Suprapubic skin (tissue), 4 donors: Measurements from ENCODE around the gene CREBRF. TPM values are rescaled to one million over a fixed set of nuclear protein-coding genes. Genes with fewer than 3 reads are reported as not detected.

Experiments
- DNase-seq, 2 donors: peaks; one replicate each; pipeline ENCODE4 v3.0.0-alpha.2; 2019; ENCODE audit warnings: low spot score in 2 of 2
- H3K27ac ChIP-seq: fragments of 200-600 bp; sonication (generic); one replicate; pipeline ENCODE4 v1.5.1; 2019
- H3K27me3 ChIP-seq: fragments of 200-600 bp; sonication (generic); one replicate; pipeline ENCODE4 v1.5.1; 2019
- H3K36me3 ChIP-seq: fragments of 200-600 bp; sonication (generic); one replicate; pipeline ENCODE4 v1.5.1; 2019
- H3K4me1 ChIP-seq: fragments of 200-600 bp; sonication (generic); one replicate; pipeline ENCODE4 v1.5.1; 2019
- H3K4me3 ChIP-seq: fragments of 200-600 bp; sonication (generic); one replicate; pipeline ENCODE4 v1.5.1; 2019; ENCODE audit warnings: mild to moderate bottlenecking
- H3K9me3 ChIP-seq: fragments of 200-600 bp; sonication (generic); one replicate; pipeline ENCODE4 v1.5.1; 2019
- CTCF ChIP-seq, 2 donors: fragments of 200-600 bp in 1 of 2; fragments of 450-650 bp in 1 of 2; sonication (generic) in 1 of 2; IDR thresholded peaks; one replicate each; pipeline ENCODE4 v1.5.1; 2016 to 2019; ENCODE audit warnings: antibody characterized with exemption in 2 of 2, mild to moderate bottlenecking in 1 of 2, moderate library complexity in 1 of 2
- EP300 ChIP-seq: sonication (generic); formaldehyde crosslinking; IDR thresholded peaks from one replicate; pipeline ENCODE4 v1.6.1; 2017; ENCODE audit warnings: antibody characterized with exemption
- POLR2A ChIP-seq, 2 donors: fragments of 450-650 bp; IDR thresholded peaks; one replicate each; pipeline ENCODE4 v1.6.1; 2017; ENCODE audit warnings: antibody characterized with exemption in 2 of 2, mild to moderate bottlenecking in 2 of 2, moderate library complexity in 2 of 2
- POLR2AphosphoS5 ChIP-seq, 3 donors: sonication (generic); formaldehyde crosslinking; IDR thresholded peaks; one replicate each; pipeline ENCODE4 v1.6.1; 2017; ENCODE audit warnings: antibody characterized with exemption in 3 of 3
- WGBS: methylation state at CpG from one replicate; pipeline ENCODE4 v1.1.5; 2018; 5-methylcytosine and 5-hydroxymethylcytosine counted together
- total RNA-seq, 4 donors: library from RNA; depleted of rRNA; stranded (reverse); fragments of >200 nt; gene quantifications; one replicate each; pipeline ENCODE4 v1.1.0, GENCODE V29; 2016

Gene CREBRF
- total RNA-seq, 4 donors from 2014 or later: 21.8 to 65.5 (median 28.5) TPM

DNA sequence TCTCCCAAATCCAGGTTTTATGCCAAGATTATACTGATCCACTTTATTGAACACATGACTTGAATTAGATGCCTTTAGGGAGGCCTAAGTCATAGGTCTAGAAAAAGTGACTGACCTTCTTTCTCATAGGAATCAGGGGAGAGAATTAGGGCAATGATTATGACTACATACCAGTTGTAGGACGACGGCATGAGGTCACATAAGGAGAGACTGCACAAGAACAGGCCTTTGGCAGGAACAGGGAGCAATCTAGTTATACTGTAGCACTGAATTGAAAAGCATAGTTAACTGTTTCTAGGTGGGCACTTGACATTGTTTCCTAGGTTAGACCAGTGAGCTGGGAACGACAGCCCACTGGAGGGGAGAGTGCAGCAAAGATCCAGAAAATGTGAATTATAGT is 22.7 kb downstream of the CREBRF start:
- DNase-seq: no peak

DNA sequence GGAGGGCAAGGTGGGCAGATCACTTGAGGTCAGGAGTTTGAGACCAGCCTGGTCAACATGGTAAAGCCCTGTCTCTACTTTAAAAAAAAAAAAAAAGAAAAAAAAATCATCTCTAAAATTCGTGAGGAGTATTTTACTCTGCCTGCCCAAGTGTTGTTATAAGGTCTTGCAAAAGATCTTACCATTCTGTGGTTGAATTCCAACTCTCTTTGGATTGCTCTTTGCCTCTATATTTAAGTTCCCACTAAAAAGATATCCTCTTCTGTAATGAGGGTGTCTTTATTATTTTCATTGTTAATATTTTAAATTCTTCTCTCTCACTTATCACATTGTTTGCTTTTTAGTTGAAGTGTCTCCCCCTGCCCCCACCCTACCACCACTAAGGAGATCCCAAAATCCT is 33.4 kb downstream of the CREBRF start:
- Histone ChIP-seq H3K4me1 (peaks cover 18% of the 10 kb centered on the region), H3K36me3 (peaks cover 54% of the 10 kb centered on the region), H3K9me3 (no peaks in the 10 kb centered on the region), H3K4me3 (no peak overlapping the region), H3K27ac (no peak overlapping the region), H3K27me3 (no peaks in the 10 kb centered on the region)
- no peak for DNase-seq
- TF ChIP-seq POLR2A (IDR thresholded peaks at IDR 0.05): no peak
- no peak for TF ChIP-seq EP300
- no peak for TF ChIP-seq POLR2AphosphoS5 (IDR thresholded peaks at IDR 0.05)
- TF ChIP-seq CTCF (IDR thresholded peaks at IDR 0.05): no peak
- WGBS: 52% methylated on average over 1 of the region's 1 CpG

More for the DNA sequence above, 22.7 kb downstream of the CREBRF start:
- TF ChIP-seq POLR2AphosphoS5 (IDR thresholded peaks at IDR 0.05): no peak
- no peak for TF ChIP-seq CTCF (IDR thresholded peaks at IDR 0.05)
- no peak for TF ChIP-seq EP300
- no peak for TF ChIP-seq POLR2A (IDR thresholded peaks at IDR 0.05)
- no peaks in the 10 kb centered on the region for H3K27me3 ChIP-seq
- WGBS: 73% methylated on average over 3 of the region's 3 CpGs
- no peaks in the 10 kb centered on the region for H3K9me3 ChIP-seq
- no peak overlapping the region for H3K27ac ChIP-seq
- H3K4me1 ChIP-seq: peaks cover 7% of the 10 kb centered on the region
- peaks cover 8% of the 10 kb centered on the region for H3K36me3 ChIP-seq
- no peak overlapping the region for H3K4me3 ChIP-seq

- H3K4me3 ChIP-seq: no peak overlapping the region
- peaks cover 20% of the 10 kb centered on the region for H3K4me1 ChIP-seq
- TF ChIP-seq CTCF (IDR thresholded peaks at IDR 0.05) (no peak), POLR2A (IDR thresholded peaks at IDR 0.05) (no peak), POLR2AphosphoS5 (IDR thresholded peaks at IDR 0.05) (no peak), EP300 (no peak)
- DNase-seq: no peak
- WGBS: 96% methylated on average over 2 of the region's 2 CpGs
- H3K27me3 ChIP-seq: no peaks in the 10 kb centered on the region
- H3K9me3 ChIP-seq: no peaks in the 10 kb centered on the region
- H3K27ac ChIP-seq: no peak overlapping the region
- H3K36me3 ChIP-seq: peaks cover 44% of the 10 kb centered on the region
Measured at GRCh38 chr5:173090639-173091038, 34.5 kb downstream of the CREBRF start.

GRCh38 chr5:173091981-173092380 is 35.8 kb downstream of the CREBRF start:
- Histone ChIP-seq H3K4me1 (peaks cover 24% of the 10 kb centered on the region), H3K36me3 (peaks cover 30% of the 10 kb centered on the region), H3K9me3 (no peaks in the 10 kb centered on the region), H3K4me3 (no peak overlapping the region), H3K27me3 (no peaks in the 10 kb centered on the region), H3K27ac (no peak overlapping the region)
- DNase-seq: no peak
- no peak for TF ChIP-seq POLR2AphosphoS5 (IDR thresholded peaks at IDR 0.05)
- no peak for TF ChIP-seq POLR2A (IDR thresholded peaks at IDR 0.05)
- no peak for TF ChIP-seq CTCF (IDR thresholded peaks at IDR 0.05)
- no peak for TF ChIP-seq EP300
- 89% methylated on average over 5 of the region's 5 CpGs for WGBS

- Histone ChIP-seq H3K4me1 (peaks cover 27% of the 10 kb centered on the region), H3K27ac (no peak overlapping the region), H3K27me3 (no peaks in the 10 kb centered on the region), H3K36me3 (peaks cover 19% of the 10 kb centered on the region), H3K4me3 (no peak overlapping the region), H3K9me3 (no peaks in the 10 kb centered on the region)
- WGBS: 68% methylated on average over 4 of the region's 4 CpGs
- DNase-seq: no peak
- no peak for TF ChIP-seq EP300
- TF ChIP-seq CTCF (IDR thresholded peaks at IDR 0.05): no peak
- no peak for TF ChIP-seq POLR2AphosphoS5 (IDR thresholded peaks at IDR 0.05)
- no peak for TF ChIP-seq POLR2A (IDR thresholded peaks at IDR 0.05)
Measured at GRCh38 chr5:173093606-173094005, 37.5 kb downstream of the CREBRF start.
